IMR-90 (cell line): Measurements from ENCODE around the gene MPZL3. TPM values are rescaled to one million over a fixed set of nuclear protein-coding genes. Genes with fewer than 3 reads are reported as not detected.

Source experiments
- ATAC-seq: fragments of 200-7000 bp; cut with Tn5 transposase; 2 replicates; pipeline ENCODE4 v1.9.1; 2020; ENCODE audit warnings: low read depth, mild to moderate bottlenecking, moderate library complexity
- BruUV-seq: library from RNA; stranded (reverse); fragments of 400-500 nt; replicated peaks from 2 replicates; lab custom pipeline; 2021; lab: Mats Ljungman, UMichigan
- CTCF ChIA-PET: fragments of 300-600 bp; formaldehyde crosslinking; extraction: SDS; loops from one replicate; lab custom pipeline; 2021; ENCODE audit warnings: antibody characterized with exemption; lab: Yijun Ruan, JAX
- POLR2A ChIA-PET: fragments of 300-600 bp; sonication (Branson Sonifier 250); formaldehyde crosslinking; loops from one replicate; lab custom pipeline; 2022; ENCODE audit warnings: antibody characterized with exemption; ENCODE audit not compliant: unreplicated experiment; lab: Charles Lee
- DNase-seq: peaks from one replicate; pipeline ENCODE4 v3.0.0; 2013
- H2AFZ ChIP-seq: replicated peaks from 2 replicates; pipeline ENCODE3; 2013; ENCODE audit warnings: low read length, mild to moderate bottlenecking; ENCODE audit not compliant: poor library complexity
- H2AK5ac ChIP-seq: 2 replicates; pipeline ENCODE4 v1.6.1; 2013; ENCODE audit warnings: low read depth, low read length, inconsistent platforms
- H2AK9ac ChIP-seq: replicated peaks from 2 replicates; pipeline ENCODE3; 2013; ENCODE audit warnings: mild to moderate bottlenecking, low read depth, low read length, moderate library complexity; ENCODE audit not compliant: poor library complexity
- H2BK120ac ChIP-seq: 2 replicates; pipeline ENCODE4 v1.6.1; 2013; ENCODE audit warnings: low read depth, low read length, inconsistent platforms
- H2BK15ac ChIP-seq: 3 replicates; pipeline ENCODE4 v1.6.1; 2013; ENCODE audit warnings: low read depth, low read length, inconsistent platforms
- H2BK20ac ChIP-seq: 2 replicates; pipeline ENCODE4 v1.6.1; 2013; ENCODE audit warnings: low read depth, mild to moderate bottlenecking, inconsistent platforms, low read length, moderate library complexity
- H2BK5ac ChIP-seq: 2 replicates; pipeline ENCODE4 v1.6.1; 2013; ENCODE audit warnings: mild to moderate bottlenecking, low read depth, low read length, inconsistent platforms; ENCODE audit not compliant: poor library complexity, severe bottlenecking
- H3K14ac ChIP-seq: replicated peaks from 2 replicates; pipeline ENCODE4 v1.6.1; 2013; ENCODE audit warnings: low read depth, low read length, inconsistent platforms
- H3K18ac ChIP-seq: 2 replicates; pipeline ENCODE4 v1.6.1; 2013; ENCODE audit warnings: low read depth, low read length, control low read depth
- H3K23ac ChIP-seq: 2 replicates; pipeline ENCODE4 v1.6.1; 2013; ENCODE audit warnings: low read depth, low read length, inconsistent platforms
- H3K27ac ChIP-seq: 2 replicates; pipeline ENCODE4 v1.5.1; 2013; ENCODE audit warnings: mild to moderate bottlenecking, control low read depth, low read length; ENCODE audit not compliant: insufficient read depth
- H3K27me3 ChIP-seq: 2 replicates; pipeline ENCODE4 v1.6.1; 2013; ENCODE audit warnings: low read length; ENCODE audit not compliant: control insufficient read depth, insufficient read depth
- H3K36me3 ChIP-seq: 2 replicates; pipeline ENCODE4 v1.6.1; 2013; ENCODE audit warnings: low read length, mixed read lengths; ENCODE audit not compliant: control insufficient read depth, insufficient read depth
- H3K4ac ChIP-seq: 2 replicates; pipeline ENCODE4 v1.6.1; 2013; ENCODE audit warnings: low read depth, low read length, inconsistent platforms
- H3K4me1 ChIP-seq: 2 replicates; pipeline ENCODE4 v1.6.1; 2013; ENCODE audit warnings: low read length, mixed read lengths; ENCODE audit not compliant: control insufficient read depth, insufficient read depth
- H3K4me2 ChIP-seq: 2 replicates; pipeline ENCODE4 v1.6.1; 2013; ENCODE audit warnings: low read depth, mild to moderate bottlenecking, control low read depth, low read length, moderate library complexity
- H3K4me3 ChIP-seq: 2 replicates; pipeline ENCODE4 v1.5.1; 2013; ENCODE audit warnings: low read depth, mild to moderate bottlenecking, control low read depth, low read length, moderate library complexity; ENCODE audit not compliant: insufficient read depth
- H3K56ac ChIP-seq: 2 replicates; pipeline ENCODE4 v1.6.1; 2013; ENCODE audit warnings: low read length, inconsistent platforms; ENCODE audit not compliant: insufficient read depth; ENCODE audit errors: extremely low read depth
- H3K79me1 ChIP-seq, 2 experiments: 2 replicates each; pipeline ENCODE4 v1.6.1; 2013; ENCODE audit warnings: low read length in 2 of 2, inconsistent platforms in 1 of 2, low read depth in 1 of 2
- H3K9ac ChIP-seq: 2 replicates; pipeline ENCODE4 v1.6.1; 2013; ENCODE audit warnings: low read depth, low read length, control low read depth
- H3K9me1 ChIP-seq: 2 replicates; pipeline ENCODE4 v1.6.1; 2013; ENCODE audit warnings: low read length, inconsistent platforms; ENCODE audit not compliant: insufficient read depth
- H3K9me3 ChIP-seq: 2 replicates; pipeline ENCODE4 v1.6.1; 2013; ENCODE audit warnings: low read length; ENCODE audit not compliant: control insufficient read depth, insufficient read depth
- H4K20me1 ChIP-seq: 2 replicates; pipeline ENCODE4 v1.6.1; 2013; ENCODE audit warnings: low read length, inconsistent platforms; ENCODE audit not compliant: insufficient read depth
- H4K5ac ChIP-seq: 2 replicates; pipeline ENCODE4 v1.6.1; 2013; ENCODE audit warnings: mild to moderate bottlenecking, low read depth, low read length, control low read depth
- H4K8ac ChIP-seq, 2 experiments: 2 replicates each; pipeline ENCODE4 v1.6.1; 2013; ENCODE audit warnings: low read depth in 2 of 2, low read length in 2 of 2, control low read depth in 1 of 2, inconsistent platforms in 1 of 2
- H4K91ac ChIP-seq: 2 replicates; pipeline ENCODE4 v1.6.1; 2013; ENCODE audit warnings: low read depth, low read length, inconsistent platforms; ENCODE audit not compliant: insufficient read depth
- BHLHE40 ChIP-seq: fragments of 150-350 bp; IDR thresholded peaks from 2 replicates; pipeline ENCODE4 v1.6.1; 2016; ENCODE audit warnings: mild to moderate bottlenecking, low read depth, low read length
- NFE2L2 ChIP-seq: fragments of 150-350 bp; IDR thresholded peaks from 2 replicates; pipeline ENCODE4 v1.6.1; 2016; ENCODE audit warnings: low read depth, mild to moderate bottlenecking, low read length
- POLR2A ChIP-seq: IDR thresholded peaks from 2 replicates; pipeline ENCODE4 v1.6.1; 2012; ENCODE audit warnings: mild to moderate bottlenecking, low read depth, low read length
- RAD21 ChIP-seq: IDR thresholded peaks from 2 replicates; pipeline ENCODE4 v1.6.1; 2012; ENCODE audit warnings: low read length, improper control_type of control experiment
- RFX5 ChIP-seq: IDR thresholded peaks from 2 replicates; pipeline ENCODE4 v1.8.0; 2012; ENCODE audit warnings: low read depth, mild to moderate bottlenecking, low read length, moderate library complexity
- USF2 ChIP-seq: fragments of 150-350 bp; IDR thresholded peaks from 2 replicates; pipeline ENCODE4 v1.6.1; 2017; ENCODE audit warnings: mild to moderate bottlenecking, antibody characterized with exemption, low read length, low read depth
- WGBS, 2 experiments: methylation state at CpG; one replicate each; pipeline versions ENCODE4 v1.1.5 to v1.1.7; 2013; ENCODE audit warnings: missing lambda C conversion rate in 2 of 2; ENCODE audit not compliant: insufficient read length in 1 of 2; ENCODE audit errors: extremely low coverage in 2 of 2; 5-methylcytosine and 5-hydroxymethylcytosine counted together
- dilution Hi-C: fragments of 300-500 bp; cut with HindIII; formaldehyde crosslinking; loops from one replicate; pipeline ENCODE4 v1.14.3; 2018; ENCODE audit warnings: low sequenced_read_pairs; ENCODE audit not compliant: unreplicated experiment
- in situ Hi-C: fragments of 300-500 bp; cut with MboI; formaldehyde crosslinking; loops from 3 replicates; pipeline ENCODE4 v1.14.3; 2019; ENCODE audit warnings: low sequenced_read_pairs, inconsistent platforms, mixed read lengths
- intact Hi-C: fragments of 100-400 bp; cut with micrococcal nuclease; formaldehyde crosslinking; loops from 2 replicates; pipeline ENCODE4 v1.10.0; 2022
- polyA plus RNA-seq, 3 experiments: library from polyadenylated mRNA; depleted of rRNA; stranded (reverse); fragments of >200 nt; gene quantifications; 2 replicates each; pipeline ENCODE4 v1.2.3, GENCODE V29; 2012; ENCODE audit warnings: low replicate concordance in 1 of 3
- total RNA-seq: library from RNA; depleted of rRNA; stranded (reverse); fragments of >200 nt; gene quantifications from 2 replicates; pipeline ENCODE4 v1.2.3, GENCODE V29; 2012

MPZL3 gene
- total and polyA plus RNA-seq, 2 of the 4 experiments (the other 2 are of a cell fraction) = 0.15 to 0.36 TPM

DNA sequence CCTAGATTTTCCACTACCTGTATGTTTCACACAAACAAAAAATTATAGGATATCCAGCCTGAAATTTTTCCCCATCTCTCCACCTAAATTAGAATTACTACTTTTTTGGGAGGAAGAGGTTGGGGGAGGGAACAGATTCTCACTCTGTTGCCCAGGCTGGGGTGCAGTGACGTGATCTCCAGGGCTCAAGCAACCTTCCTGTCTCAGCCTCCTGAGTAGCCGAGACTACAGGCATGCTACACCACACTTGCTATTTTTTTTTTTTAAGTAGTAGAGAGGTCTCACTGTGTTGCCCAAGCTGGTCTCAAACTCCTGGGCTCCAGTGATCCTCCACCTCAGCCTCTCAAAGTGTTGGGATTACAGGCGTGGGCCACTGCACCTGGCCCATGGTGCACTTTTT is 36.9 kb downstream of the MPZL3 start:
- no peak overlapping the region for H2AK9ac ChIP-seq
- H2BK5ac ChIP-seq = no peak overlapping the region
- ChIA-PET POLR2A (no interaction called here), CTCF (no interaction called here)
- dilution Hi-C loops = no loop called here
- in situ Hi-C loops = no loop called here
- H3K4me1 ChIP-seq = no peaks in the 10 kb centered on the region
- no peak overlapping the region for H2AK5ac ChIP-seq
- no peaks in the 10 kb centered on the region for H3K79me1 ChIP-seq
- no peak for ATAC-seq
- intact Hi-C loops = no loop called here
- H2BK120ac ChIP-seq = no peak overlapping the region
- H3K9me3 ChIP-seq = no peaks in the 10 kb centered on the region
- no peak overlapping the region for H3K4ac ChIP-seq
- no peak overlapping the region for H3K4me2 ChIP-seq
- H3K9ac ChIP-seq = no peak overlapping the region
- H3K9me1 ChIP-seq = no peaks in the 10 kb centered on the region
- peaks cover 20% of the 10 kb centered on the region for H3K27me3 ChIP-seq
- no peak overlapping the region for H4K5ac ChIP-seq
- H4K20me1 ChIP-seq = no peaks in the 10 kb centered on the region
- H2BK20ac ChIP-seq = no peak overlapping the region
- no TSS peak for BruUV-seq
- no peak overlapping the region for H2AFZ ChIP-seq
- no peak overlapping the region for H3K14ac ChIP-seq
- no peak overlapping the region for H4K91ac ChIP-seq
- no peak overlapping the region for H2BK15ac ChIP-seq
- H3K4me3 ChIP-seq = no peak overlapping the region
- no peak overlapping the region for H3K23ac ChIP-seq
- no peak overlapping the region for H3K27ac ChIP-seq
- no peak overlapping the region for H4K8ac ChIP-seq
- TF ChIP-seq NFE2L2 (no peak), BHLHE40 (no peak), RFX5 (no peak), USF2 (no peak), POLR2A (no peak), RAD21 (no peak)
- DNase-seq = no peak
- no peaks in the 10 kb centered on the region for H3K36me3 ChIP-seq
- WGBS, 2 experiments = no CpG with 5 or more reads among the region's 3 CpGs
- no peak overlapping the region for H3K56ac ChIP-seq
- H3K18ac ChIP-seq = no peak overlapping the region
